Measurements from ENCODE around the gene CPLX1. TPM values are rescaled to one million over a fixed set of nuclear protein-coding genes. Genes with fewer than 3 reads are reported as not detected.
"Not testable (repeated sequence)": the region's sequence is repeated elsewhere in the genome, so short reads cannot be mapped to it uniquely, and the experiment has no call there.

The CPLX1 gene
- total RNA-seq, 1 experiment from 2014 or later = 0.64 TPM

GRCh38 chr4:757111-757510 is 68.8 kb downstream of the CPLX1 start:
- DNase-seq (ENCODE audit: low spot score) = no peak

DNA sequence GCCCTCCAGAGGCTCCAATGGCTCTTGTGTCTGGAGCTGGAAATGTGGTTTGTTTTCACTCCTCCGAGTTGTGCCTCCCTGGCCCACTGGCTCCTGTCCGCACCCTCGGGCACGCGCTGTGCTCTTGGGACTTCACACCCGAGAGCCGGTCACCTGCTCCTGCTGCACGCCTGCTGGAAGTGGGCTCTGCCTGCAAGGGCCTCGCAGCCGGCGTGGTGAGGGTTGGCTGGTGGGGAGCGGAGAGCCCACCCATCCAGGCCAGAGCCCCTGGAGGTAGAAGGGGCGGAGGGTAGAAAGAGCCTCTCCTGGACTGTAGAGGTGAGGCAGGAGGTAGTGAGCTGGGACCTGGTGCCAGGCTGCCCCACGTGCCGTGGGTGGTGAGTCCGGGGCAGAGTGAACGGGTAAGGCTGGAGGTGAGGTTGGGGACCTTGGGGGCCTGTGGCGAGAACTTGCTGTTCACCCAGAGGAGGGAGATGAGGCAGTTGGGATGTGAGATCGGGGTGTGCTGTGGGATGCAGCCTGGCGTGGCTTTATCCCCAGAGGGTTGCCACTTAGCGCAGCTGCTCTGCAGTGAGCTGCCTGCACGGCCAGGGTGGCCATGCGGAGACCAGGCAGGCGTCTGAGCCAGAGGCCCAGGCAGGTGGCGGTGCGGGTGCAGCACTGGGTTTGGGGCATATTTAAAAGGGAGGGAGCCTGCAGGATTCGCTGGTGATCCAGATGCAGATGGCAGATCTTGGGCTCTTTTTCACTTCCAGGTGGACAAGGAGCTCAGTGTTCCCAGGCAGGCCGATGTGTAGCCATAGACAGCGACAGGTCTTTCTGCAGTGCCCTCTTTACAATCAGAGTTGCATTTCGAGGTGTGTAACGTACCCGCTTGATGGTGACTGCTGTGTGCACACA is 71.5 kb downstream of the CPLX1 start:
- DNase-seq (ENCODE audit: low spot score) = no peak

DNA sequence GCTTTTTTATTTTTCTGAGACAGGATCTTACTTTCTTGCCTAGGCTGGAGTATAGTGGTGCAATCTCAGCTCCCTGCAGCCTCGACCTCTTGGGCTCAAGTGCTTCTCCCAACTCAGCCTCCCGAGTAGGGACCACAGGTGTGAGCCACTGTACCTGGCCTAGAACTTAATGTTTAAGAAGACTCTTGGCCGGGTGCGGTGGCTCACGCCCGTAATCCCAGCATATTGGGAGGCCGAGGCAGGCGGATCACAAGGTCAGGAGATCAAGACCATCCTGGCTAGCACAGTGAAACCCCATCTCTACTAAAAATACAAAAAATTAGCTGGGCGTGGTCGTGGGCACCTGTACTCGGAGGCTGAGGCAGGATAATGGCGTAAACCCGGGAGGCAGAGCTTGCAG is 72.7 kb downstream of the CPLX1 start:
- DNase-seq (ENCODE audit: low spot score) = not testable (repeated sequence)

DNA sequence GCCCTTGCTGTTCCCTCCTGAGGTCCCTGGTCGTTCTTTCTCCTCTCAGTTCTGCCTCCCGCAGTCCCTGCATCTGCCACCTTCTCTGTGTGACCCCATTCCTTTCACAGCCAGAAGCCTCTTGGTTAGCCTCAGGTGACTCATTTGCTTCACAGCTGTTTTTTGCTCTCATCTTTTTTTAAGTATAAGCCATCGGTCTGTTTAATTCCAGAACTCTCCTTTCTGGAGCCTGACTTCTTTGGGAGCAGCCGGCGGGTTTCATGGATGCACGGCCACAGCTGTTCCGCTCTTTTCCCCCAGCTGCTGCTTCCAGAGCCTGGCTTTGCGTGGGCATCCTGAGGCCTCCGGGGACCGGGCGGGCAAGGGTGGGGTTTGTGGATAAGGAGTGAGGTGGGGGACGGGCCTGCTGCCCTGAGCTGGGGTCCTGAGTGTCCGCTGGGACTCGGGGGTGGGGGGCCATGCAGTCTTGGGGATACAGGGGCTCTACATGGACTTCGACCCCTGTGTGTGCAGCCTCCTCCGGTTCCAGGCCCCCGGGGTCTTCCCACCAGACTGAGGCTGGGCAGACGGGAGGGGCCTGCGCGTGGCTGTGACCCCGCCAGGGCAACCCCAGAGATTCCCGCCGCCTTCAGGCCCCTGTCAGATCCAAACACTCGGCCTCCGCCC is 73.6 kb downstream of the CPLX1 start:
- no peak for DNase-seq (ENCODE audit: low spot score)

DNA sequence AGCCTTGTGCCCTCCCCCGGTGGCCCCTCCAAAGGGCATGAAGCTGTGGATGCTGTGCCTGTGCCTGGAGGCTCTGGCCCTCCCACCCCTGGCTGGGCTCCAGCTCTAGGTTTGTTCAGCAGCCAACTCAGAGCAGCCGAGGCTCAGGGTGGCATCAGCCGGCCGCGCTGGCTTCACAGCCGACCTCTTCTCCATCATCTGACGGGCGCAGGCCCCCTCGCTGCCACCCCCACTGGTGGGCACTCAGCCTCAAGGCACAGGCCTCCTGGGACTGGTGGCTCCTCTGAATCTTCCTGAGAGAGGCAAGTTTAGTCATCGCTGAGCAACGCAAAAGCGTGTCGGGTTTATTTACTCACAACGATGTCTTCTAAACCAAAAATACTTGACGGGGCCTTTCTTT is 74.3 kb downstream of the CPLX1 start:
- DNase-seq (ENCODE audit: low spot score) = no peak

GRCh38 chr4:749698-750666 is 75.9 kb downstream of the CPLX1 start:
- no peak for DNase-seq (ENCODE audit: low spot score)

DNA sequence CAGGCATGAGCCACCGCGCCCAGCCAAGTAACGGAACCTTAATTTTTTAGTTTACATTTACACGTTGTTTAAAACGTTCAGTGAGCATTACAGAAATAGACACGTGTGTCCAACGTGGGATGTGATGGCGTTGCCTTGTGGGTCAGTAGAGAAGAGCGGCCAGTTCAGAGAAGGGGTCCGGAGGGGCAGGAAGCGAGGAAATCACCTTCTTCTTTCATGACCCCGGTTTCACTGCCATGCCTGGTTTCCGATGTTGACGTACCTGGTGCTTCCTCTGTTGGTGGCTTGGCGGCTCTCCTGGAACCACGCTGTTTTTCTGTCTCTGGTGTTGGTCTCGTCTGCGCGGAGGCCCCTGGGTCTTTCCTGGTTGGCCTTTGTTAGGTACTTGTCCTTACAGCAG is 77.5 kb downstream of the CPLX1 start:
- no peak for DNase-seq (ENCODE audit: low spot score)

- DNase-seq (ENCODE audit: low spot score) = no peak
These were observed 78.3 kb downstream of the CPLX1 start for GRCh38 chr4:747546-748170.

DNA sequence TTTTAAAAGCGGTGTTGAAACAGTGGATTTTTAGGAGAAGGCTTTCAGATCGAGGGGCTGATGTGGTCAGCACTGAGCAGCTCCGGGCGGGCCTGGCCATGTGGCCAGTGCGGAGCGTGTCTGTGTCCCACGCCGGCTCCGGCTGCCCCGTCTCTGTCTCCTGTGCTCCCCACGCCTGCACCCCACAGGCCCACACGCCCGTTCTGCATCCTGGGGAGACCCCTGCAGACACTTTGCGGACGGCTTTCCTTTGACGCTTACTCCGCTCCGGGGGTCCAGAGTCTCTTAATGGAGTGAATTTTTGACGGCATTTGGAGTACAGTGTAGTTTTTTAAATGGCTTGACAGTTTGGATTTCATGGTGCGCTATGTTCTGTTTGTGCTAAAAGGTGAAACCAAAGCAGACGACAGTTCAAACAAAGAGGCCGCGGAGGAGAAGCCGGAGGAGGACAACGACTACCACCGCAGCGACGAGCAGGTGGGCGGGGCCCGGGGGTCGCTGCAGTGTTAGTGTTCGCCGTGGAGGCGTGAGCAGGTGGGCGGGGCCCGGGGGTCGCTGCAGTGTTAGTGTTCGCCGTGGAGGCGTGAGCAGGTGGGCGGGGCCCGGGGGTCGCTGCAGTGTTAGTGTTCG is 81.6 kb downstream of the CPLX1 start:
- DNase-seq (ENCODE audit: low spot score) = no peak

- DNase-seq (ENCODE audit: low spot score) = no peak
These were observed 82.3 kb downstream of the CPLX1 start for GRCh38 chr4:743463-744211.

- peak; percentile 32 for DNase-seq (ENCODE audit: low spot score)
These were observed 83.1 kb downstream of the CPLX1 start for GRCh38 chr4:742742-743311.

- DNase-seq (ENCODE audit: low spot score) = no peak
These were observed 83.7 kb downstream of the CPLX1 start for GRCh38 chr4:742096-742741.

DNA sequence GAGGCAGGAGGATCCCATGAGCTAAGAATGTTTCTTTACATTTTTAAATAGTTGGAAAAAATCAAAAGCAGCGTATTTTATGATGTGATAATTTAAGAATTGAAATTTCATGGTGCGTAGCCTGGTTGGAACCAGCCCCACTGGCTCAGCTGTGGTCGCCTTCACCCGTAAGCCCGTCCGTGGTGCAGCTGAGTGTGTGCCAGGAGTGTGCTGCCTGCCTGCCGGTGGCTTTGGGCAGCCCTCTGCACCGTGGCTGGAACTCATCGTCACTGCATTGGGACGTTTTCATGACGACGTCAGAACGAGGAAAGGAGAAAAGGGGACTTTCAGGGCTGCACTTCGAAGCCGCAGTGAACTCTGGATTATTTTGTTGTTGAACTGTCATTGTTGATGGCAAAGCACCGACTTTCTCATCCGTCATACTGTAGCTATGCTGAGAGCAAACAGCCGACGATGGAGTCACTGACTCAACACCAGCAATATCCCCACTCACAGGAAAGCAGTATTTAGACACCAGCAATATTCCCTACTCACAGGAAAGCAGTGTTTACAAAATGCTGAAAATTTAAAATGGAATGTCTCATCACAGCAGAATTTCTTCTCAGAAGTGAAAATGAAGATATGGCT is 85.2 kb downstream of the CPLX1 start:
- DNase-seq (ENCODE audit: low spot score) = no peak

- DNase-seq (ENCODE audit: low spot score) = no peak
These were observed 85.9 kb downstream of the CPLX1 start for GRCh38 chr4:740011-740410.

GRCh38 chr4:739569-739968 is 86.4 kb downstream of the CPLX1 start:
- no peak for DNase-seq (ENCODE audit: low spot score)

- no peak for DNase-seq (ENCODE audit: low spot score)
These were observed 87.1 kb downstream of the CPLX1 start for GRCh38 chr4:738781-739280.

- not testable (repeated sequence) for DNase-seq (ENCODE audit: low spot score)
These were observed 89.4 kb downstream of the CPLX1 start for GRCh38 chr4:736561-736960.

DNA sequence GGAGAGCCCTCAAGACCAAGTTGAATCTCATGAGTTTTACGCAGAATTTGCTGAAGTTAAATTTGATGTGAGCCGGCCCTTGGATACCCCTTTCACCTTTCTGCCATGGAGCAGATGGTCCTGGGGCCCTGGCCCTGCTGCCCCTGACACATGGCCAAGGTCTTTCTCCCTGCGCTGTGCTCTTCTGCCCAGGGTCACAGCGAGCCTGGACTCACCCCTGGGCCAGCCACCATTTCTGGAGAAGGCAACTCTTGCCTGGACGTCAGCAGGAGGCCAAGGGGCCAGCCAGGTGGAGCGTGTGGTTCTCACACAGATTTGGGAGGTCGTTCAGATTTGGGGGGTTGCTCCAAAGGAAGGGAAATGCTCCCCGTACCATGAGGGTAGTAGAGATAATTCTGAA is 90.3 kb downstream of the CPLX1 start:
- no peak for DNase-seq (ENCODE audit: low spot score)

Measured in A172 (cell line).